Mucosa of descending colon (tissue), 3 donors: ENCODE data around the gene SIRPG. TPM values are rescaled to one million over a fixed set of nuclear protein-coding genes. Genes with fewer than 3 reads are reported as not detected.

Source experiments
- ATAC-seq: fragments of 200-7000 bp; cut with Tn5 transposase; one replicate; pipeline ENCODE4 v1.9.1; 2020; ENCODE audit warnings: mild to moderate bottlenecking, moderate library complexity
- DNase-seq, 3 donors: peaks; one replicate each; pipeline ENCODE4 v3.0.0-alpha.2; 2020
- H3K36me3 ChIP-seq: fragments of 200-600 bp; one replicate; pipeline ENCODE4 v1.8.0; 2021; ENCODE audit warnings: low read depth, mild to moderate bottlenecking
- H3K4me1 ChIP-seq: fragments of 200-600 bp; one replicate; pipeline ENCODE4 v1.8.0; 2021; ENCODE audit warnings: low read depth, mild to moderate bottlenecking
- H3K4me3 ChIP-seq: fragments of 200-600 bp; one replicate; pipeline ENCODE4 v1.8.0; 2021; ENCODE audit warnings: mild to moderate bottlenecking
- H3K9me3 ChIP-seq: fragments of 200-600 bp; one replicate; pipeline ENCODE4 v1.8.0; 2021; ENCODE audit warnings: mild to moderate bottlenecking
- CTCF ChIP-seq: fragments of 200-600 bp; IDR thresholded peaks from one replicate; pipeline ENCODE4 v1.8.0; 2022; ENCODE audit warnings: antibody characterized with exemption, mild to moderate bottlenecking
- intact Hi-C, 2 donors: fragments of 100-400 bp; cut with DNase I in 1 of 2; cut with micrococcal nuclease in 1 of 2; formaldehyde crosslinking; loops; one replicate each; pipeline versions ENCODE4 v1.11.0 to v1.11.1; 2022; cut with DNase I, micrococcal nuclease
- total RNA-seq, 3 donors: library from RNA; stranded (reverse); fragmentation: NEBNext Ultra II Directional in 2 of 3; extraction: Animal tissue kit (Norgen Biotek cat#: 25700) in 2 of 3; gene quantifications; one replicate each; pipeline versions ENCODE4 v1.2.1 to v1.2.4, GENCODE V29; 2021 to 2023
- donor health status: DM: no; HTN: no; CAD: no; lungs with moderate emphysema.
- donor health status: DM: no; HTN: no; CAD: no.
- donor health status: DM: no; HTN: yes; CAD: no.

The SIRPG gene
- total RNA-seq, 3 donors from 2014 or later: 1.1 to 1.7 (median 1.2) TPM

- ATAC-seq: no peak
- H3K4me3 ChIP-seq: no peak overlapping the region
- TF ChIP-seq CTCF: no peak
- no peak for DNase-seq
- no peaks in the 10 kb centered on the region for H3K36me3 ChIP-seq
- H3K4me1 ChIP-seq: no peaks in the 10 kb centered on the region
- no peaks in the 10 kb centered on the region for H3K9me3 ChIP-seq
- intact Hi-C loops: no loop called here
Observed at GRCh38 chr20:1630186-1630585, 27.4 kb downstream of the SIRPG start.

GRCh38 chr20:1629321-1629720, 28.3 kb downstream of the SIRPG start:
- Histone ChIP-seq H3K4me1 (no peaks in the 10 kb centered on the region), H3K9me3 (no peaks in the 10 kb centered on the region), H3K36me3 (no peaks in the 10 kb centered on the region), H3K4me3 (no peak overlapping the region)
- DNase-seq (no peak), ATAC-seq (no peak)
- no peak for TF ChIP-seq CTCF
- intact Hi-C loops: no loop called here

- no peak for ATAC-seq
- Histone ChIP-seq H3K4me3 (no peak overlapping the region), H3K4me1 (no peaks in the 10 kb centered on the region), H3K36me3 (no peaks in the 10 kb centered on the region), H3K9me3 (no peaks in the 10 kb centered on the region)
- intact Hi-C loops: no loop called here
- TF ChIP-seq CTCF: no peak
- DNase-seq: no peak
Observed at GRCh38 chr20:1628621-1629020, 29.0 kb downstream of the SIRPG start.

- H3K4me1 ChIP-seq: no peaks in the 10 kb centered on the region
- H3K4me3 ChIP-seq: no peak overlapping the region
- no peak for TF ChIP-seq CTCF
- no peak for DNase-seq
- ATAC-seq: no peak
- H3K36me3 ChIP-seq: no peaks in the 10 kb centered on the region
- intact Hi-C loops: no loop called here
- H3K9me3 ChIP-seq: no peaks in the 10 kb centered on the region
Observed at GRCh38 chr20:1627200-1627550, 30.4 kb downstream of the SIRPG start.

GRCh38 chr20:1626528-1627199, 30.9 kb downstream of the SIRPG start:
- ATAC-seq: no peak
- no peak overlapping the region for H3K4me3 ChIP-seq
- no peaks in the 10 kb centered on the region for H3K4me1 ChIP-seq
- TF ChIP-seq CTCF: no peak
- no peak for DNase-seq
- H3K36me3 ChIP-seq: no peaks in the 10 kb centered on the region
- intact Hi-C loops: no loop called here
- no peaks in the 10 kb centered on the region for H3K9me3 ChIP-seq
